Natural killer cell (primary cell): Measurements from ENCODE around the gene NMUR1. TPM values are rescaled to one million over a fixed set of nuclear protein-coding genes. Genes with fewer than 3 reads are reported as not detected.
A peak's percentile ranks its signal among the peaks of the same experiment; 100 is the strongest.

Source experiments
- ATAC-seq, 3 donors: fragments of 150-1000 bp in 2 of 3; fragments of 200-7000 bp in 1 of 3; cut with Tn5 transposase; 1 replicate in 1 of 3; 2 replicates in 2 of 3; pipeline ENCODE4 v1.10.0; 2021; ENCODE audit warnings: mild to moderate bottlenecking in 2 of 3, moderate library complexity in 2 of 3
- DNase-seq, 2 donors: peaks; one replicate each; pipeline versions ENCODE4 v3.0.0 to v3.0.0-alpha.2; 2013 to 2021; ENCODE audit warnings: mixed read lengths in 1 of 2
- H3K27ac ChIP-seq: one replicate; pipeline ENCODE4 v1.5.1; 2013; ENCODE audit warnings: mild to moderate bottlenecking, low read length
- H3K27me3 ChIP-seq: one replicate; pipeline ENCODE4 v1.6.1; 2013; ENCODE audit warnings: low read length; ENCODE audit not compliant: control insufficient read depth, insufficient read depth
- H3K36me3 ChIP-seq: one replicate; pipeline ENCODE4 v1.6.1; 2013; ENCODE audit warnings: low read length; ENCODE audit not compliant: control insufficient read depth, insufficient read depth
- H3K4me1 ChIP-seq: one replicate; pipeline ENCODE4 v1.6.1; 2013; ENCODE audit warnings: low read length; ENCODE audit not compliant: control insufficient read depth, insufficient read depth
- H3K4me3 ChIP-seq: one replicate; pipeline ENCODE4 v1.5.1; 2013; ENCODE audit warnings: low read length
- H3K9me3 ChIP-seq: one replicate; pipeline ENCODE4 v1.6.1; 2013; ENCODE audit warnings: low read length; ENCODE audit not compliant: control insufficient read depth, insufficient read depth
- H3K27ac Mint-ChIP-seq, 2 donors: one replicate each; pipeline ENCODE4 v1.8.0; 2022; ENCODE audit warnings: mild to moderate bottlenecking in 2 of 2, mixed read lengths in 2 of 2, moderate library complexity in 1 of 2
- H3K27me3 Mint-ChIP-seq, 2 donors: one replicate each; pipeline ENCODE4 v1.8.0; 2022; ENCODE audit warnings: low read depth in 2 of 2, mixed read lengths in 2 of 2
- H3K36me3 Mint-ChIP-seq: one replicate; pipeline ENCODE4 v1.8.0; 2022; ENCODE audit warnings: mixed read lengths
- H3K4me1 Mint-ChIP-seq, 2 donors: one replicate each; pipeline ENCODE4 v1.8.0; 2022; ENCODE audit warnings: mixed read lengths in 2 of 2
- H3K4me3 Mint-ChIP-seq: one replicate; pipeline ENCODE4 v1.8.0; 2022; ENCODE audit warnings: mild to moderate bottlenecking, moderate library complexity, mixed read lengths
- H3K9me3 Mint-ChIP-seq, 2 donors: one replicate each; pipeline ENCODE4 v1.8.0; 2022; ENCODE audit warnings: mixed read lengths in 2 of 2
- CTCF ChIP-seq: fragments of 200-600 bp; IDR thresholded peaks from one replicate; pipeline ENCODE4 v1.8.0; 2022; ENCODE audit warnings: antibody characterized with exemption
- WGBS: methylation state at CpG from one replicate; pipeline ENCODE4 v1.1.7; 2013; ENCODE audit warnings: missing lambda C conversion rate; ENCODE audit not compliant: insufficient coverage; 5-methylcytosine and 5-hydroxymethylcytosine counted together
- intact Hi-C: fragments of 100-400 bp; cut with micrococcal nuclease; formaldehyde crosslinking; loops from one replicate; pipeline ENCODE4 v1.14.2; 2022
- total RNA-seq, 4 donors: library from RNA; stranded (reverse); fragments of 120-200 nt in 1 of 4; gene quantifications; one replicate each; pipeline versions ENCODE4 v1.2.3 to v1.2.4, GENCODE V29; 2013 to 2022

Gene NMUR1
- total RNA-seq, 3 donors from 2014 or later (not counting 1 experiment from before 2014, with no cell fraction given) = 67.4 to 103 (median 80.2) TPM

GRCh38 chr2:231526341-231527090 is 3.7 kb downstream of the NMUR1 start:
- Histone ChIP-seq H3K9me3 (no peaks in the 10 kb centered on the region), H3K4me3 (peak overlapping the region; percentile 61), H3K27ac (peak overlapping the region; percentile 52), H3K36me3 (peaks cover 11% of the 10 kb centered on the region), H3K4me1 (peaks cover 91% of the 10 kb centered on the region), H3K27me3 (no peaks in the 10 kb centered on the region)
- ATAC-seq (no peak), DNase-seq (no peak)
- Mint-ChIP-seq H3K4me3 (peak overlapping the region; percentile 95), H3K4me1 (peaks cover 76 to 83% of the 10 kb centered on the region in 2 donors), H3K9me3 (no peaks in the 10 kb centered on the region), H3K27ac (peak overlapping the region; percentile 93 to 96), H3K36me3 (no peaks in the 10 kb centered on the region), H3K27me3 (no peaks in the 10 kb centered on the region)
- intact Hi-C loops = no loop called here
- 85% methylated on average over 16 of the region's 16 CpGs for WGBS
- no peak for TF ChIP-seq CTCF

- no peaks in the 10 kb centered on the region for H3K27me3 ChIP-seq
- peak overlapping the region; percentile 93 to 96 for H3K27ac Mint-ChIP-seq
- 83% methylated on average over 24 of the region's 24 CpGs for WGBS
- TF ChIP-seq CTCF = no peak
- peaks cover 86% of the 10 kb centered on the region for H3K4me1 ChIP-seq
- peaks cover 77 to 83% of the 10 kb centered on the region in 2 donors for H3K4me1 Mint-ChIP-seq
- H3K9me3 Mint-ChIP-seq = no peaks in the 10 kb centered on the region
- H3K36me3 ChIP-seq = peaks cover 14% of the 10 kb centered on the region
- DNase-seq (no peak), ATAC-seq (no peak)
- no peaks in the 10 kb centered on the region for H3K36me3 Mint-ChIP-seq
- no peaks in the 10 kb centered on the region for H3K9me3 ChIP-seq
- intact Hi-C loops = no loop called here
- H3K4me3 ChIP-seq = no peak overlapping the region
- H3K4me3 Mint-ChIP-seq = peak overlapping the region; percentile 95
- peak overlapping the region; percentile 52 for H3K27ac ChIP-seq
- no peaks in the 10 kb centered on the region for H3K27me3 Mint-ChIP-seq
These were observed 4.7 kb downstream of the NMUR1 start for GRCh38 chr2:231525248-231526163.

- H3K27ac Mint-ChIP-seq = peak overlapping the region; percentile 93 to 96
- Histone ChIP-seq H3K4me3 (no peak overlapping the region), H3K27me3 (no peaks in the 10 kb centered on the region), H3K9me3 (no peaks in the 10 kb centered on the region), H3K36me3 (peaks cover 19% of the 10 kb centered on the region), H3K27ac (peak overlapping the region; percentile 52), H3K4me1 (peaks cover 81% of the 10 kb centered on the region)
- intact Hi-C loops = no loop called here
- no peak for ATAC-seq
- H3K36me3 Mint-ChIP-seq = no peaks in the 10 kb centered on the region
- peaks cover 79 to 84% of the 10 kb centered on the region in 2 donors for H3K4me1 Mint-ChIP-seq
- TF ChIP-seq CTCF = no peak
- DNase-seq = no peak
- peak overlapping the region; percentile 95 for H3K4me3 Mint-ChIP-seq
- H3K27me3 Mint-ChIP-seq = no peaks in the 10 kb centered on the region
- 55% methylated on average over 16 of the region's 16 CpGs for WGBS
- H3K9me3 Mint-ChIP-seq = no peaks in the 10 kb centered on the region
These were observed 5.6 kb downstream of the NMUR1 start for GRCh38 chr2:231524477-231525247.
